ENCODE data around the gene G6PC2.

DNA sequence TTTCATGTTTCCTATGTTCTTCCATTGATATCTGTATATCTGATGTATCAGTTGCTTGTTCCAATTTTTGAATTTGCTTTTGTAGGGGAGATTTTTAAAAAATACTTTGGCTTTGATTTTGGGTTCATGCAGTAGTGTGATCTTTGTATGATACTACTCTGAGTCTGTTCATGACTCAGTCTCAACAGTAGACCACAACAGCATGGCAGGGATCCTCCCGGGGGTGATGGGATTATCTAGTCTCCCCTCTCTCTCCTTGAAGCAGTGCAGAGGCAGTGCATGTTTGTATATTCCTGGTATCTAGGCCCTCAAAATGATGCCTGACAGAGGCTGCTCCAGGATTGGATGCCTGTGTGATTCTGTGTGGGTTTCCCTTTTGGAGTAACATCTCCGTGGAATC is 55.3 kb downstream of the G6PC2 start:
- TF ChIP-seq, protein P1, sequence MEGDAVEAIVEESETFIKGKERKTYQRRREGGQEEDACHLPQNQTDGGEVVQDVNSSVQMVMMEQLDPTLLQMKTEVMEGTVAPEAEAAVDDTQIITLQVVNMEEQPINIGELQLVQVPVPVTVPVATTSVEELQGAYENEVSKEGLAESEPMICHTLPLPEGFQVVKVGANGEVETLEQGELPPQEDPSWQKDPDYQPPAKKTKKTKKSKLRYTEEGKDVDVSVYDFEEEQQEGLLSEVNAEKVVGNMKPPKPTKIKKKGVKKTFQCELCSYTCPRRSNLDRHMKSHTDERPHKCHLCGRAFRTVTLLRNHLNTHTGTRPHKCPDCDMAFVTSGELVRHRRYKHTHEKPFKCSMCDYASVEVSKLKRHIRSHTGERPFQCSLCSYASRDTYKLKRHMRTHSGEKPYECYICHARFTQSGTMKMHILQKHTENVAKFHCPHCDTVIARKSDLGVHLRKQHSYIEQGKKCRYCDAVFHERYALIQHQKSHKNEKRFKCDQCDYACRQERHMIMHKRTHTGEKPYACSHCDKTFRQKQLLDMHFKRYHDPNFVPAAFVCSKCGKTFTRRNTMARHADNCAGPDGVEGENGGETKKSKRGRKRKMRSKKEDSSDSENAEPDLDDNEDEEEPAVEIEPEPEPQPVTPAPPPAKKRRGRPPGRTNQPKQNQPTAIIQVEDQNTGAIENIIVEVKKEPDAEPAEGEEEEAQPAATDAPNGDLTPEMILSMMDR (IDR thresholded peaks at IDR 0.05), result no peak
- no peak for TF ChIP-seq POLR2A (IDR thresholded peaks at IDR 0.05)

Data from stomach (tissue), 4 donors.